Measurements from ENCODE around the gene C4orf36.

- no peak for TF ChIP-seq CTCF (IDR thresholded peaks at IDR 0.05)
- no peak for TF ChIP-seq POLR2A (IDR thresholded peaks at IDR 0.05)
- TF ChIP-seq EP300 (IDR thresholded peaks at IDR 0.05), result no peak
Observed at GRCh38 chr4:86872135-86872534, 20.1 kb downstream of the C4orf36 start.

Measured in ovary (tissue), 3 donors.